NCI-H2171 (cell line): ENCODE measurements around the gene DDX17.
"Not testable (repeated sequence)": the region's sequence is repeated elsewhere in the genome, so short reads cannot be mapped to it uniquely, and the experiment has no call there.

Experiments used
- DNase-seq: peaks from one replicate; lab custom pipeline; 2025; lab: John Stamatoyannopoulos, UW

Gene DDX17

DNA sequence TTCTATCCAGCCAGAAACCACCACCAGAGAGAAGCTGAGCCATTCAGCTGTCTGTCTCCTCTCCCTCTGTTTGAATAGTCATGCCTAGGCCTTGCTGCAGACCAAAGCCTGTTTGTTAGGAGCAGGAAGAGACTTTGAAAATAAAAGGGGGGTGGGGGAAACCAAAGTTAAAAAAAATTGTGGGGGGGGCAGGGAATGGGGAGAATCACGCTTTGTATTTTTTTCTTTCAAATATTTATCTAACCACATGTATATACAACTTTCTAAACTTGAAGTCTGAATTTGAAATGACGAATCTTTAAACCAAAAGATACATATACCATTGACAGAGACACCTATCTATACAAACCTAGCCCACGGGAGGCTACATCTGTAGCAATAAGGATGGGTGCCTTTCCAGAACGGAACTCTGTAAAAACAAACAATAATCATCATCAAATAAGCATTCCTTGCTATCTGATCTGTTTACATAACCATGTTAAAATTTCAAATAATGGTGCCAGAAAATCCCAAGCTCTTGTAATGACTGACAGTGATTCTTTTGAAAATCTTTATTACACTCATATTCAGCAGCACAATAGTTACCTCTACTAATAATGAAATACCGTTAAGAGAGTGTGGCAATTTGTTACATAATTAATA, 14.3 kb downstream of the DDX17 start:
- DNase-seq: no peak

DNA sequence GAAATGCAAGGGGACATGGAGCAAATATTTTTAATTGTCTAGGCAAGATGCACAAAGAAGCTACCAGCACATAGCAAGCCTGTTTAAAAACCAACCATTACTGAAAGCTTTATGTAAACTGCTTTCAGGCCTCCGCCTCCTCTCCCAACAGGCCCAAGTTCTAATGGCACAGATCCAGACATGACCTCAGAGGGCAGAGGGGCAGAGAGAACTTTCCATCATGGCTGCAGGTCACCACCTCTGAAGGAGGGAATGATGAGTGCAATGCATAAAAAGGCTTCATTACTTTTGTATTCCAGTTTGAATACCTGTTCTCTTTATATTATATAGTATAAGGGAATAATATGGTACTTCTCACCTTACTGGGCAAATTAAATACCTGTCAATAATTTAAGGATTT, 15.2 kb downstream of the DDX17 start:
- DNase-seq: no peak

DNA sequence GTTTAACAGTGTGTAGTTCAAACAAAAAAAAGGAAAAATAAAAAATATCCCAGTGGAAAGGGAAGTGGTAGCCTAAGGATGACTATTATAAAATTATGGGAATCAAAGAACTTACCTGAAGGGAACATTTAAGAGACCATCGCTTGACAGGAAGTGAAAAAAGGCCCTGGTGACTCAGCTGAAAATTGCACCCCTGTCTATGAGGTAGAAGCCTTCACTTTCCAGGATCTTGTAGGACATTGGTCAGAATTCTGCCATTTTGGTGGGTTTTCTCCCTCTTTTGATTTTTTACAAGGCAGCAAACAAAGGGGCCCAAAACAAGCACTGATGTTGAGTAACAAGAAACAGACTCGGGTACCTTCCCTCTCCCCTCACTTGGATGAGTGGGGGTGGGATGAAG, 15.6 kb downstream of the DDX17 start:
- DNase-seq: no peak

DNA sequence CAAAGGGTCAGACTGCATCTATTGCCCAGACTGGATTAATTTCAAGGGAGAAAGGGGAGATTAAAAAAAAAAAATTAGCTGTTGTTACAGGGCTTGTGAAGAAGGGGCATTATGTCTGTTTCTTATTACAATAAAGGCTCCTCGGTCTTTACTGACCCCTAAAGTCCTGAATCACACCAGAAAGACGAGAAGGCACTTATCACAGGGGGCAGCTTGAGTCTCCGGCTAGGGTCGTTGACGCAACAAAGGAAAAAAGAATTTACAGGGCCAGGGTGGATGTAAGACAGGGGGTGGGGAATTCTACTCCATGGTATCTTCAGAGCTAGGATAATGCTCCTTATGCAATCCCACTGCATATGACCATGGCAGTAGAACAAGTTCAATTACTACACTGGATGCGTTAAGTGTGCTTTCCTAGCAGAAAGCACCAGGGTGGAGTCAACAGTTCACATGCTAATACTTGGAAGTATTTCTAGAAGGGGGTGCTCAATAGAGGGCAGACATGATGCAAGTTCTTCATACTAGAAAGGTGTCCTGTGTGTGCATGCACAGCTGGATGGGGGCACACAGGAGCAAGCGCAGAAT, 16.5 kb downstream of the DDX17 start:
- DNase-seq: no peak

DNA sequence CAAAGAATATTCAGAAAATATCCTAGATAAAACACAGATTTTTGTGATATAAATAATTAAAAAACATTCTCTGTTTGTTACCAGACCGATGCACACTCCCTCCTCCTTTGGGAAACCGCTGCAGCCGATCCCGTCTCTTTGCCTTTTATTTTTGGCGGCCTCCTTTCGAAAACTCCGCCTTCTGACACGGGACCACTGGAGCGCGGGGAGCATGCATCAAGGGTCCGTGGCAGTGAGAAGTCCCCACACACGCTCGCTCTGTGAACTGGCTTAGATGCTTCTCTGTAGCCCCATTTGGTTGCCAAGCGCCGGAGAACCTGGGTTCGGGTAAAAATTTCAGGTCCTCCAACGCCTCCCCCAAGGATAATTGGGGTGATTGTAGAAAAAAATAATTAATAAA, 17.0 kb downstream of the DDX17 start:
- DNase-seq: no peak

DNA sequence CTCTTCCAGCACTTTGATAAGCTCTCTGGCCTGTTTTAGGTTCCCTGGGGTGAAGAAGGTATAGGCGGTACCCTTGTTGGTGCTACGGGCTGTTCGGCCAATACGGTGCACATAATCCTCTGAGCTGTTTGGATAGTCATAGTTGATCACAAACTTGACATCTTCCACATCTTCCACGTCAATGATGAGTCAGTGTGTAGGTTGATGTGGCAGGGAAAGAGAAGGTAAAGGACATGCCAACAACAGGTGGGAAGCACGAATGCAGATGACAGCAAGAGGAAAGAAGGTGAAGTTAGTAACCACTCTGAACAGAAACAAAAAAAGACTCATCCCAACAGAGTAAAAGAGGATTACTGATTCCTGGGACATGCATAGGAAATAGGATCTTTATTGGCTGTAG, 18.2 kb downstream of the DDX17 start:
- no peak for DNase-seq

DNA sequence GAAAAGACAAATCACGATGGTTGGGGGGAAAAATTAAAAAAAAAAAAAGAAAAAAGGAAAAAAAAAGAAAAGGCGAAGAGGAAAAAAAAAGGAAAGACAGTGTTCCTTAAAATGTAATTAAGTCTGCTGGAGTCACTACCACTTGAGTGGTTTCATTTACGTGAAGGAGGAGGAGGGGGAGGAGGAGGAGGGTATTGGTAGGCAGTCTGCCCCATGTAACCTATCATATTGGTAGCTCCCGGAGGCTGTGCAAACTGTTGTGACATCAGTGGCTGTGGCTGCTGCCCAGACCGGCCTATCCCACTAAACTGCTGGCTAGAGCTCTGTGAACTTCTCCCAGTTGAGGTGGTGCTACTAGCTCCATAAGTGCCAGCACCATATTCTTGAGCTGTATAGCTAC, 20.3 kb downstream of the DDX17 start:
- DNase-seq: no peak

DNA sequence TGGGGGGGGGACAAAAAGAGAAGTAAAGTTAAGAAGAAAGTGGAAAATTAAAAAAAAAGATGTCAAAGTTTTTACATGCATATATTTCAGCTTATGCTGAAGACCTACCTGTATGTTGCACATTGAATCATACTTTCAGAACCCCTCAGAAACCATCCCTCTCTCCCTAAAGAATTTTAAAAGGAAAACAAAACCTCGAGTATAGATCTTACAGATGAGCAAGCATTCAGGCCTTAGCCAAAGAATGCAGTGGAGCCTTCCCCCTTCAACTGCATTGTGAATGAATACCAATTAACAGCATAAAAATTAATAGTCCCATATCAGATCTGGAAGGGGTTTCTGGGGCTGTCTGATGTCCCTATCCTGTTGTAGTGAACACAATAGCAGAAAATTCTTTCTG, 21.9 kb downstream of the DDX17 start:
- no peak for DNase-seq

DNA sequence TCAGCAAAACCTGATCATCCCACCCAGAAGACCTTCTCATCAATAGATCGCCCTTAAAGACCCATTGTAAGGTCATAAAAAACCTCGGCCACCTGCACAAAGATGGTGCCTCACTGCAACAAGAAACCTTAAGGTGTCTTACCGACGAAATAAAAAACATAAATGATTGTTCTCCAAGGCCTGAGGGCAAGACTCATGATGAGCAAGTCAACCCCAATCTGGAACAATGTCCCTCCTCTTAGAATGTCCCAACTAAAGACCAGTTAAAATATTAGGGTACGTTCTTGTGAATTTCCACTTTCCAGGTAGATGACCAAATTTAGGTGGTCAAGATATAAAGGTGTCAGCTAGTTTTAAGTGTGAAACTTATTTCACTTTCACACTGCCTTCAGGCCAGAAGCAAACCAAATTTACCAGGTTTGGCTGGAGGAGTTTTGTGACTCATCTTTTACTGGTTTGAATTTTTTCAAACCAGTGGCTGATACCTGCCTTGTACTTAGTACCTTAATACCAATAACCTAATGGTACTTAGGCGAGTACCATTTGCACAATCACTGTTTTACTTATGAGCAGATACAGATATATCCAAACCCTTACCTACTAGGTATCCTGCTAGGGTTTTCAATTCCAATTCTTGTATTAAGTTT, 23.3 kb downstream of the DDX17 start:
- no peak for DNase-seq

DNA sequence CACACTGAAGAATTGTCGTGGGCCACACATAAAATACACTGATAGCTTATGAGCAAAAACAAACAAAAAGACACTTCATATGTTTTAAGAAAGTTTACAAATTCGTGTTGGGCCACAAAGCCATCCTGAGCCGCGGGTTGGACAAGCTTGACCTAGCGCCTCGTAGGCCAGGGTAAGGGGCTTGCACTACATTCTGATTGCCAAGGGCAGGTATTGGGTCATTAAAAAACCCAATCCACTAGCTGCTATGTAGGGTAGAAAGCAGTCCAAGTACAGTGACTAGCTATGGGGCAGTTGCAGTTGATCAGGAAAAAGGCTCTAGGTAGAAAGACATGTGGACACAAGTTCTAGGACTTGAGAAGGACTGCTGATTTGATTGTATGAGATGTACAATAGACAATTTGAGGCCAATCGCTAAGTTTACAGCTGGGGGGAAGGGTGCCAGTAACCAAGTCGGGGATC, 24.2 kb downstream of the DDX17 start:
- no peak for DNase-seq

DNA sequence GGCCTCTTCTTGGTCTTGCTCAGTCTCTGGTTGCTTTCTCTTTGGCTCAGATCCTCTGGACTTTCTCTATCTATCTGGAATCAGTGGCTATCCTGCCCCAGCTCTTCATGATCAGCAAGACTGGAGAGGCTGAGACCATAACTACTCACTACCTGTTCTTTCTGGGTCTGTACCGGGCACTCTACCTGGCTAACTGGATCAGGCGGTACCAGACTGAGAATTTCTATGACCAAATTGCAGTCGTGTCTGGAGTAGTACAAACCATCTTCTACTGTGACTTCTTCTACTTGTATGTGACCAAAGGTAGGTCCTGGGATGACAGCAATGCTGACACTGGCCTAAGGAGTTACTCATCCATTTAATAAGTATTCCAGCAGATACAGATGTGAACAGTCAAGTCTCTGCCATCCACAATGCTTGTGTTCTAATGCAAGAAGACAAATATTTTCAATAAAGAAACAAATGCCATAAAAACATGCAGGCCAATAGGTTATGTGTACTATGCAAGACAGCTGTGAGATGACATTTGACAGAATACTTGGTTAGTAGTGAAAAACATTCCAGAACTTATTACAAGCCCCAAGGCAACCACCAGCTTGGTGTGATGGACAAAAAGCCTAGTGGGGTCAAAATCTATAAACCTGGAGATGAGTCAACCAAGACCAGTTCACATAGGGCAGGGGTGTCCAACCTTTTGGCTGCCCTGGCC, 24.8 kb downstream of the DDX17 start:
- no peak for DNase-seq

DNA sequence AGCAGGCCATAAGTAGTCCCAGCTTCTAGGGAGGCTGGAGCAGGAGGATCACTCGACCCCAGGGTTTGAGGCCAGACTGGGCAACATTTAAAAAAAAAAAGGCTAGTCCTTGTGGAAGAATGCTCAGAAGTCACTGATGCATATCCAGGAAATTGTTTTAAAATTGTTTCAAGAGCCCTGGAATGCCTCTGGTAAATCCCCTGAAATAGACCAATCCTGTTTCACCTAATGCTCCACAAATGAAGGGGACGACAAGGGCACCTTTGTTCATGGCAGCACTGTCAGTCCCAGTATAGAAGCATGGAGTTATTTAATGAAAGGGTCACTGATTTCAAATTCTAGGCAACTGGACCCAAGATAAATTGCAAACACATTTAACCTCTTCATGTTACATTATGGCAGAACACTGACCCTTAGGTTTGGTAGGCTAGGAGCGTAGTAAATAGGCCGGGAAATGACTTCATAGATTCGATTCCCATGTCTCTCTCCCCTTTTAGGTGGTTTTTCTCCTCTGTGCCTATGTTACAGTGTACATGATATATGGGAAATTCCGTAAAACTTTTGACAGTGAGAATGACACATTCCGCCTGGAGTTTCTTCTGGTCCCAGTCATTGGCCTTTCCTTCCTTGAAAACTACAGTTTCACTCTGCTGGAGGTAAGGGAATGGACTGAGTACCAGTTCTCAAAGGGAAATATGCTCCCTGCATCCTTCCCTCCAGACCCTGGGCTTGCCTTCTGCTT, 26.8 kb downstream of the DDX17 start:
- no peak for DNase-seq

DNA sequence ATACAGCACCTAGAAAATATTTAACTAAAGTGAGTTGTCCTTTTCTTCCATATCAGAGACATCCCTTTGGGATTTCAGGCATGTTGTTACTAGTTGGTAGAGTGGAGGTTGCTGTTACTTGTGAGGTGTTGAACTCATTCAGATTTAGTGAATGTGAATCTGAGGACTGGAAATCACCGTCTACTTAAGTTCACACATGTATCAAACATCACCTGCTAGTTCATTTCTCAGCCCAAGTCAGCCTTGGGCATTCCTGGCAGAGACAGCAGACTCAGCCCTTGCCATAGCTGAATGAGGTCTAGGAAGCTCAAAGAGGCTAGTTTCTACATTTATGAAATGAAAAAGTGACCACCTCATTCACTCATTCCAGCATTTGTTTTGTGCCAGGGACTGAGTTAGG, 28.5 kb downstream of the DDX17 start:
- DNase-seq: no peak

DNA sequence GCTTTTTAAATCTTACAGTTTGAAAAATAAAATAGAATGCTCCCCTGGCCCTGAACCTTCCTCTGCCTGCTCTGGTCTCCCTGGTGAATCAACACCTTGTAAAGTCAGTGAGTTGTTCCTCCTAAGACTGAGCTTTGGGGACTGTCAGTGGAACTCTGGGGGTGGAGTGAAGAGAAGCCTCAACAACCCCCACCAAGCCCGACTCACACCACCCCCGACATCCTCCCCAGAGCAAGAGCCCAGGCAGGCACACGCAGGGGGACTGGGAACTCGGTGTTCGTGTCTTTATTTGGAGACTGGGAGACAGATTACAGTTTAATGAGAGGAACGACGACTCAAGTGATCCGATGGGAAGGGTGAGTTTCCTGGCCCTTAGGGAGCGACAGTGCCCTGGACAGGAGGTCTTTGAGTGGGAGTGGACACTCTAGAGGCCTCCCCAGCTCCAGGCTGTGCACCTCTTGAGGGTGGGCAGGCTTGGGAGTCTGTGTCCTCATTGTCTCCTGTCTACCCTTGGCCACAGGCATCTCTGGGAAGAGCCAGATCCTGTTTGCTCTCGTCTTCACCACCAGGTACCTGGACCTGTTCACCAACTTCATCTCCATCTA, 32.0 kb downstream of the DDX17 start:
- DNase-seq: no peak

DNA sequence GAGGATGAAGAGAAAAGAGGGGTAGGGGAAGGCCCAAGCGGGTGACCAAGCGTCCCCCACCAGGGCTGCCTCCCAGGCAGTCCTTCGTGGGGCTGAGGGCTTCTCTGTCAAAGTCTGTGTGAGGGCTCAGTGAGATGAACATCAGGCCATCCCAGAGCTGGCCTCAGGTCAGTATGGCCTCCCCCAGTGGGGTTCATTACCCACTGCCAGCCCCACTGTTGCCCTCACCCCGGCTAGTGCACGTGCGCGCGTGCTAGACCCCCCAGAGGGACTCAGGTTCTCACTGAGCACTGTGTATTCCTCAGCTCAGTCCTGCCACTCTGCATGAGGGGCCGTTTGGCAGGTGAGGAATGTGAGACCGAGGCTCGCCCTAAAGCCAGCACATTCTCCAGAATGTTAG, 34.9 kb downstream of the DDX17 start:
- DNase-seq: no peak

DNA sequence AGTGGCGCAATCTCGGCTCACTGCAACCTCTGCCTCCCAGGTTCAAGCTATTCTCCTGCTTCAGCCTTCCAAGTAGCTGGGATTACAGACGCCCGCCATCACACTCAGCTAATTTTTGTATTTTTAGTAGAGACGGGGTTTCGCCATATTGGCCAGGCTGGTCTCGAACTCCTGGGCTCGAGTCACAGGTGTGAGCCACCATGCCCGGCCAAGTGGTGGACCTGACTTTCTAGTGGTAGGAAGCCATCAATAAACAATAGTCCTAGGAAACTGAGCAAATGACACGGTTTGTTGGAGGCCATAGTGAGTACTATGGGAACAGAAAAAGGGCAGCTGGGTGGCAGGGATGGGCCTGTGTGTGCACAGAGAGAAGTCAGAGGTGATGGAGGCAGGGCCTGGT, 35.9 kb downstream of the DDX17 start:
- DNase-seq: not testable (repeated sequence)

DNA sequence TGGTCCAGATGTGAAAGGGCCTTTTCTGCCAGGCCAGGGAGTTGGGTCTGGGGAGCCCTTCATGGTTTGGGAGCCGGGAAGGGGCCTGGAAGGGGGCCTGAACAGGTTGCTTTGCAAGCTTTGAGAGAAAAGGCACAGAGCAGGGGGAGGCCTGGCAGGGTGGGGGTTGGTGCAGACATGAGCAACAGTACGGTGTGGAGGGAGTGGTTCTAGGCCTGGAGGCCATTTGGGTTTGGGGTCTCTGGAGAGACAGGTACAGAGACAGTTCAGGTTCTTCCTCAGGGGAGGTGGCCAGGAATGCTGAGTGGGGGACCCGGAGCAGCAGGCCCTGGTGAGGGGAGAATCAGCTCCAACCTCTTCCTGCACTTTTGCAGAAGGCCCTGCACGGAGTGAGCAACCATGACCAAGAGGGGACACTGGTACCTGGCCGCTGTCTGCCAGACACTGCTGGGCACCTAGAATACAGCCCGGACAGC, 36.8 kb downstream of the DDX17 start:
- no peak for DNase-seq

DNA sequence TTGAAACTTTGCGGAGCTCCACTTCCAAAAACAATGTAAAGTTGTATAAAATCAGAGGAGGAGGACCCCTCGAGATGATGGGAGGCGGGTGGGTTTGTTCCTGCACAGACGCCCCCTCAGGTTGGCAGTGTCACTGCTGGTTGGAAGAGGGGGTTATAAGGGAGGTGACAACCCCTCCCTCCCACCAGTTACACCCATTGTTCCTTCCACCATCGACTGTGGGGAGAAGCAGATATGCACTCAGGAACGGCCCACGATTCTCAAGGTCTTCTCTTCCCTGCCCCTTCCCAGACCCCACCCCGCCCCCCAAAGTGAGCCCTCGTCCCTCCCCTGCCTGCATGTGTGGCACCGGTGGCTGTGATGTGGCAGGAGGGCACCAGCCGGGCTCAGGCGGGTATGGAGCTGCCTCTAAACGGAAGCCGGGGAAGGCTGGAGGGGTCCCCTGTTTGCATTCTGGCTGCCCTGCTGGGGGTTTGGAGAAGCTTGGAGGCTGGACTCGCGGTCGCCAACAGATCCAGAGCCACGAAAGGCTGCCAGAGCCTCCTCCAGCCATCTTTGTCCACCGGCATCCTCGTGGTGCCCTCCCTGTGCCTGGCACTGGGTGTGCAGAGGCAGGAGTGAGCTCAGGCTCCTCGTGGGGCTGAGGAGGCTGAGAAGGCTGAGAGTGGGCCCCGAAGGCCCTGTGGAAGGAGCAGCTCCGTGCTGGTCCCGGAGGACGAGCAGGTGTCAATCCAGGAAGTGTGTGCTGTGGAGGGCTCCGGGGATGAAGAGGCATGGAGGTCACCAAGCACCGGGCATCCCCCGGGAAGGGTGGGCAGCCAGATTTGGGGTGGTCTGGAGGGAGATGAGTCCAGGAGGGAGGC, 37.4 kb downstream of the DDX17 start:
- DNase-seq: no peak

DNA sequence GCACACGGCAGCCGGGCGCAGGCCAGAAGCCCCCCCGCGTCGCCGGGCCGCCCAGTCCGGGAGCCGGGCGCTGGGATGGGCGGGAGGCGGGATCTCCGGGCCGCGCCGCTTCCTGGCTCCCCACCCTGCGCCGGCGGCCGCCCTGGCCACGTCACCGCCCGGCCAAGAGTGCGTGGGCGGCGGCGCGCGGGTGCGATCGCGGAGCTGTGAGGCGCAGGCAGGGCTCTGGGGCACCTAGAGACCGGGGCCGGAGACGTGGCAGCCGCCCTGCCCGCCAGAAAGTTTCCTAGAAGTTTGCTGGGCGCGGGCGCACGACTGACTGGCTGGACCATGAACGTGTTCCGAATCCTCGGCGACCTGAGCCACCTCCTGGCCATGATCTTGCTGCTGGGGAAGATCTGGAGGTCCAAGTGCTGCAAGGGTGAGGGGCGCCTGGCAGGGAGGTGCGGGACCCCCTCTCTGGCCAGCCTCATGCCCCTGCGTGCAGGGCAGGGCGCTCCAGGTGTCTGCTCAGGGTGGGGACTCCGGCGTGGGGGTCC, 38.1 kb downstream of the DDX17 start, which contains the start of gene KDELR3:
TSS of gene KDELR3 (plus strand) at position 193 of the 539 bp plus-strand sequence. CDS start at position 331, 138 bp downstream.
- no peak for DNase-seq

DNA sequence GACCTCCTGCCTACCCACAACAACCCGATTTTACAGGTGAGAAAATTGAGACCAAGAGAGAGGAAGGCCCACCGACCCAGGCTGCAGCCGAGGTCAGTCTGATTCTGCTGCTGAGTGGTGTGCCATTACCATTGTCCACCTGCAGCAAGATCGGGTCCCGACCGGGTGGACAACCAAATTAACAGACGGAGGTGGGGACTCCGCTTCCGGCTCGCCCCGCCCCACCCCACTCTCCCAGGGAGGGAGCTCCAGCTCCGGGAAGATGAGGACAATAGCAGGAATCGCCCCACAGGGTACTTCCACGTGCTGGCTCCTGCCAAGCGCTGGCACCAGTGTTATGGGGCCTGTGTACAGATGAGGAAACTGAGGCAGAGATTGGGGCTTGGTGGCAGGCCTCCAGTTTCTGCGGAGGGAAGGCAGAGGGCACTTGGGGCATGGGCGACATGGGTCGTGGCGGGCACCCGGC, 38.6 kb downstream of the DDX17 start:
- DNase-seq: no peak
